Bronchial epithelial cell (primary cell): ENCODE data around the gene SLC24A3. TPM values are rescaled to one million over a fixed set of nuclear protein-coding genes. Genes with fewer than 3 reads are reported as not detected.

Source experiments
- DNase-seq: peaks from one replicate; pipeline ENCODE4 v3.0.0-alpha.2; 2010; ENCODE audit warnings: low read depth
- FAIRE-seq: peaks from 2 replicates; lab custom pipeline; 2011; peaks lifted over from hg19 to GRCh38; lab: Jason Lieb, UNC
- H3K27me3 ChIP-seq: 2 replicates; pipeline ENCODE4 v1.5.1; 2011; ENCODE audit warnings: low read length; ENCODE audit not compliant: control insufficient read depth, insufficient read depth
- H3K36me3 ChIP-seq: 2 replicates; pipeline ENCODE4 v1.5.1; 2011; ENCODE audit warnings: low read length; ENCODE audit not compliant: control insufficient read depth, insufficient read depth
- H3K4me3 ChIP-seq: 2 replicates; pipeline ENCODE4 v1.5.1; 2011; ENCODE audit warnings: mild to moderate bottlenecking, low read depth, low read length, control low read depth
- total RNA-seq: library from RNA; depleted of rRNA; stranded (reverse); fragments of >200 nt; gene quantifications from 2 replicates; pipeline ENCODE4 v1.2.1, GENCODE V29; 2014
- TF ChIP-seq, protein P1 (sequence below): IDR thresholded peaks from 2 replicates; pipeline ENCODE4 v1.5.1; 2011; ENCODE audit warnings: mild to moderate bottlenecking, moderate library complexity, low read length, control low read depth, inconsistent platforms; ENCODE audit not compliant: insufficient read depth, severe bottlenecking

Gene SLC24A3
- total RNA-seq, 1 donor from 2014 or later, result under 0.01 TPM

DNA sequence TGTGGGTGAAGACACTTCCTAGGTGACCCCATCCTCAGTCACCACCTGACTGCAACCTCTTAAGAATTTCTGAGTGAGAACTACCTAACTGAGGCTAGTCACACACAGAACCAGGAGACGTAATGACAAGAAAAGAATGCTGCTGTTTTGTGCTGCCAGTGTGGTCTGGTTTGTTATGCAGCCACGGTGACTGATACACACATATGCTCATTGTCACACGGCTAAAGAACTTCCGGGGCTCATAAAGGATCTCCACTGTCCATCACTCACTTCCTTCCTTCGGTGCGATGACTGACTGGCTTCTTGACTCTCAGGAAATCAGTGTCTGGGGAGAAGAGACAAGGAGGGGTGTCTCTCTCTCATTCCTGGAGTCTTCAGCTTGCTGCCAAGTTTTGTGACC is 88.0 kb downstream of the SLC24A3 start:
- FAIRE-seq, result no peak

GRCh38 chr20:19301142-19301541 is 88.7 kb downstream of the SLC24A3 start:
- FAIRE-seq (no peak), DNase-seq (no peak)
- Histone ChIP-seq H3K27me3 (no peaks in the 10 kb centered on the region), H3K4me3 (no peak overlapping the region), H3K36me3 (no peaks in the 10 kb centered on the region)
- TF ChIP-seq, protein P1, sequence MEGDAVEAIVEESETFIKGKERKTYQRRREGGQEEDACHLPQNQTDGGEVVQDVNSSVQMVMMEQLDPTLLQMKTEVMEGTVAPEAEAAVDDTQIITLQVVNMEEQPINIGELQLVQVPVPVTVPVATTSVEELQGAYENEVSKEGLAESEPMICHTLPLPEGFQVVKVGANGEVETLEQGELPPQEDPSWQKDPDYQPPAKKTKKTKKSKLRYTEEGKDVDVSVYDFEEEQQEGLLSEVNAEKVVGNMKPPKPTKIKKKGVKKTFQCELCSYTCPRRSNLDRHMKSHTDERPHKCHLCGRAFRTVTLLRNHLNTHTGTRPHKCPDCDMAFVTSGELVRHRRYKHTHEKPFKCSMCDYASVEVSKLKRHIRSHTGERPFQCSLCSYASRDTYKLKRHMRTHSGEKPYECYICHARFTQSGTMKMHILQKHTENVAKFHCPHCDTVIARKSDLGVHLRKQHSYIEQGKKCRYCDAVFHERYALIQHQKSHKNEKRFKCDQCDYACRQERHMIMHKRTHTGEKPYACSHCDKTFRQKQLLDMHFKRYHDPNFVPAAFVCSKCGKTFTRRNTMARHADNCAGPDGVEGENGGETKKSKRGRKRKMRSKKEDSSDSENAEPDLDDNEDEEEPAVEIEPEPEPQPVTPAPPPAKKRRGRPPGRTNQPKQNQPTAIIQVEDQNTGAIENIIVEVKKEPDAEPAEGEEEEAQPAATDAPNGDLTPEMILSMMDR, result no peak

More for the DNA sequence above, 88.0 kb downstream of the SLC24A3 start:
- no peaks in the 10 kb centered on the region for H3K27me3 ChIP-seq
- no peak overlapping the region for H3K4me3 ChIP-seq
- H3K36me3 ChIP-seq, result no peaks in the 10 kb centered on the region
- TF ChIP-seq, protein P1, result no peak
- no peak for DNase-seq

- TF ChIP-seq, protein P1, result no peak
- Histone ChIP-seq H3K36me3 (no peaks in the 10 kb centered on the region), H3K4me3 (no peak overlapping the region), H3K27me3 (no peaks in the 10 kb centered on the region)
- FAIRE-seq, result no peak
- DNase-seq, result peak; percentile 29
Observed at GRCh38 chr20:19301843-19302242, 89.4 kb downstream of the SLC24A3 start.

GRCh38 chr20:19302714-19303113 is 90.3 kb downstream of the SLC24A3 start:
- Histone ChIP-seq H3K4me3 (no peak overlapping the region), H3K36me3 (no peaks in the 10 kb centered on the region), H3K27me3 (no peaks in the 10 kb centered on the region)
- DNase-seq (no peak), FAIRE-seq (no peak)
- TF ChIP-seq, protein P1, result no peak

DNA sequence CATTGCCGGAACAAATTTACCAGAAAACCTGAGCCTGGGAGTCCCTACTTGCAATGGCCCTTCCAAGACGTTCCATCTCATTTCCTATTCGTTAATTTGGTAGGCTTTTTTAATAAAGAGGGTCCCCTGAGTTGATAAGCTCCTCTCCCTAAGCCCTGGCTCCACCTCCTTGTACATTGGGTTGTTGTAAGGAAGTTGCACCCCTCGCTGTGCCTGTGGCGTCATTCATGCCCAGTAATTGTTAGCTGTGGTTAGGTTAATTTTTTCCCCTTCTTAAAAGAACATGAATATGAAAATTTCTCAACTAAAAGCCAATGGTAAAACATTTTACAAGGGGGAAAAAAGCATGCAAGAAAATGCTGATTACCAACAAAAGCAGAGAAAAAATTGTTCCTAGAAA is 91.9 kb downstream of the SLC24A3 start:
- Histone ChIP-seq H3K36me3 (no peaks in the 10 kb centered on the region), H3K4me3 (no peak overlapping the region), H3K27me3 (no peaks in the 10 kb centered on the region)
- no peak for DNase-seq
- FAIRE-seq, result no peak
- TF ChIP-seq, protein P1, result no peak

GRCh38 chr20:19304886-19305415 is 92.5 kb downstream of the SLC24A3 start:
- Histone ChIP-seq H3K36me3 (no peaks in the 10 kb centered on the region), H3K27me3 (no peaks in the 10 kb centered on the region), H3K4me3 (no peak overlapping the region)
- TF ChIP-seq, protein P1, result no peak
- FAIRE-seq (no peak), DNase-seq (no peak)
